Kidney (tissue), 14 donors: ENCODE results near the gene HEPACAM2. TPM values are rescaled to one million over a fixed set of nuclear protein-coding genes. Genes with fewer than 3 reads are reported as not detected.

Experiments used
- DNase-seq, 5 donors: peaks; one replicate each; pipeline ENCODE4 v3.0.0-alpha.2; 2013 to 2020
- FAIRE-seq: peaks from 2 replicates; lab custom pipeline; 2012; peaks lifted over from hg19 to GRCh38; lab: Jason Lieb, UNC
- H3K27ac ChIP-seq, 2 donors: one replicate each; pipeline ENCODE4 v1.7.0; 2013; ENCODE audit warnings: low read depth in 2 of 2, low read length in 2 of 2, inconsistent platforms in 1 of 2
- H3K27me3 ChIP-seq: one replicate; pipeline ENCODE4 v1.7.1; 2013; ENCODE audit warnings: low read length, inconsistent platforms; ENCODE audit not compliant: control insufficient read depth, insufficient read depth
- H3K36me3 ChIP-seq, 3 donors: one replicate each; pipeline versions ENCODE4 v1.7.0 to v1.7.1; 2013; ENCODE audit warnings: low read length in 3 of 3, control low read depth in 1 of 3, inconsistent platforms in 1 of 3; ENCODE audit not compliant: insufficient read depth in 3 of 3, control insufficient read depth in 2 of 3
- H3K4me1 ChIP-seq, 3 donors: one replicate each; pipeline versions ENCODE4 v1.7.0 to v1.7.1; 2013; ENCODE audit warnings: low read length in 3 of 3, inconsistent platforms in 1 of 3, low read depth in 1 of 3; ENCODE audit not compliant: control insufficient read depth in 2 of 3, insufficient read depth in 2 of 3
- H3K4me3 ChIP-seq, 3 donors: one replicate each; pipeline versions ENCODE4 v1.7.0 to v1.8.1; 2013; ENCODE audit warnings: low read length in 3 of 3, control low read depth in 1 of 3, inconsistent platforms in 1 of 3
- H3K9ac ChIP-seq, 3 donors: one replicate each; pipeline versions ENCODE4 v1.7.0 to v1.7.1; 2013; ENCODE audit warnings: low read length in 3 of 3, control low read depth in 1 of 3, inconsistent platforms in 1 of 3
- H3K9me3 ChIP-seq, 3 donors: one replicate each; pipeline versions ENCODE4 v1.7.0 to v1.7.1; 2013; ENCODE audit warnings: low read length in 3 of 3, control low read depth in 1 of 3, inconsistent platforms in 1 of 3; ENCODE audit not compliant: control insufficient read depth in 2 of 3, insufficient read depth in 1 of 3
- CTCF ChIP-seq: IDR thresholded peaks from 3 replicates; pipeline ENCODE4 v1.5.1; 2012; ENCODE audit warnings: mild to moderate bottlenecking, moderate library complexity, borderline replicate concordance; ENCODE audit not compliant: insufficient read depth; ENCODE audit errors: extremely low read depth
- intact Hi-C: fragments of 100-400 bp; cut with DNase I; formaldehyde crosslinking; loops from one replicate; pipeline ENCODE4 v1.11.1; 2022
- polyA plus RNA-seq: library from polyadenylated mRNA; stranded (reverse); fragments of 350-450 nt; fragmentation: Illumina TruSeq; extraction: RNeasy Lipid Tissue Mini Kit (QIAGEN cat#74804); gene quantifications from one replicate; pipeline ENCODE4 v1.2.3, GENCODE V29; 2014; ENCODE audit warnings: low read depth, low replicate concordance; ENCODE audit not compliant: insufficient read depth
- total RNA-seq: library from RNA; stranded (reverse); fragmentation: NEBNext Ultra II Directional; extraction: Animal tissue kit (Norgen Biotek cat#: 25700); gene quantifications from one replicate; pipeline ENCODE4 v1.2.1, GENCODE V29; 2021
- donor health status: control.
- donor health status: control.
- donor health status: control.
- donor health status: control.
- donor health status: control.
- donor health status: DM: yes; HTN: yes; CAD: no.
- donor health status: Normal renal cell carcinoma (clear cell type).

Gene HEPACAM2
- total and polyA plus RNA-seq, 2 donors from 2014 or later: 2.5 to 15.1 TPM

- TF ChIP-seq CTCF: no peak
- intact Hi-C loops: no loop called here
These were observed 31.9 kb downstream of the HEPACAM2 start for GRCh38 chr7:93194386-93194785.

GRCh38 chr7:93188870-93189634, 37.2 kb downstream of the HEPACAM2 start:
- Histone ChIP-seq H3K27ac (no peak overlapping the region), H3K27me3 (no peaks in the 10 kb centered on the region), H3K4me1 (no peaks in the 10 kb centered on the region), H3K9ac (no peak overlapping the region), H3K36me3 (no peaks in the 10 kb centered on the region), H3K9me3 (no peaks in the 10 kb centered on the region), H3K4me3 (no peak overlapping the region)
- intact Hi-C loops: no loop called here
- DNase-seq (no peak), FAIRE-seq (no peak)
- no peak for TF ChIP-seq CTCF

More at GRCh38 chr7:93194386-93194785, 31.9 kb downstream of the HEPACAM2 start:
- Histone ChIP-seq H3K9me3 (no peaks in the 10 kb centered on the region), H3K4me3 (no peak overlapping the region), H3K9ac (no peak overlapping the region), H3K27ac (no peak overlapping the region), H3K36me3 (no peaks in the 10 kb centered on the region), H3K4me1 (no peaks in the 10 kb centered on the region), H3K27me3 (no peaks in the 10 kb centered on the region)
- FAIRE-seq: no peak
- DNase-seq: no peak

- FAIRE-seq (no peak), DNase-seq (no peak)
- no peak overlapping the region for H3K9ac ChIP-seq
- H3K27ac ChIP-seq: no peak overlapping the region
- no peak for TF ChIP-seq CTCF
- intact Hi-C loops: no loop called here
- H3K9me3 ChIP-seq: no peaks in the 10 kb centered on the region
- H3K4me1 ChIP-seq: no peaks in the 10 kb centered on the region
- no peaks in the 10 kb centered on the region for H3K27me3 ChIP-seq
- no peak overlapping the region for H3K4me3 ChIP-seq
- no peaks in the 10 kb centered on the region for H3K36me3 ChIP-seq
These were observed 40.8 kb downstream of the HEPACAM2 start for GRCh38 chr7:93185303-93186027.
